Hepatocyte (in vitro differentiated cells): ENCODE measurements around the gene KDM4C. TPM values are rescaled to one million over a fixed set of nuclear protein-coding genes. Genes with fewer than 3 reads are reported as not detected.

Experiments
- DNase-seq: peaks from one replicate; pipeline ENCODE4 v3.0.0-alpha.2; 2016; ENCODE audit warnings: low spot score
- H2AFZ ChIP-seq: fragments of 200-600 bp; sonication (generic); 2 replicates; pipeline ENCODE4 v1.6.0; 2016; ENCODE audit warnings: antibody characterized with exemption, mild to moderate bottlenecking
- H3K27ac ChIP-seq: fragments of 200-600 bp; sonication (generic); 2 replicates; pipeline ENCODE4 v1.5.1; 2016; ENCODE audit warnings: mild to moderate bottlenecking
- H3K27me3 ChIP-seq: fragments of 200-600 bp; sonication (generic); 2 replicates; pipeline ENCODE4 v1.6.1; 2016
- H3K36me3 ChIP-seq: fragments of 200-600 bp; sonication (generic); replicated peaks from 2 replicates; pipeline ENCODE4 v1.5.1; 2016; ENCODE audit warnings: low read depth; ENCODE audit not compliant: insufficient read depth
- H3K4me1 ChIP-seq: fragments of 200-600 bp; sonication (generic); 2 replicates; pipeline ENCODE4 v1.5.1; 2016; ENCODE audit warnings: mild to moderate bottlenecking, moderate library complexity; ENCODE audit not compliant: insufficient read depth
- H3K4me2 ChIP-seq: fragments of 200-600 bp; sonication (generic); 2 replicates; pipeline ENCODE4 v1.6.0; 2016
- H3K4me3 ChIP-seq: fragments of 200-600 bp; sonication (generic); 2 replicates; pipeline ENCODE4 v1.5.1; 2016; ENCODE audit warnings: mild to moderate bottlenecking
- H3K79me2 ChIP-seq: fragments of 200-600 bp; sonication (generic); 2 replicates; pipeline ENCODE4 v1.6.0; 2017; ENCODE audit warnings: mild to moderate bottlenecking
- H3K9me2 ChIP-seq: fragments of 200-600 bp; sonication (generic); replicated peaks from 2 replicates; pipeline ENCODE4 v1.6.0; 2017; ENCODE audit warnings: mild to moderate bottlenecking; ENCODE audit not compliant: insufficient read depth
- H3K9me3 ChIP-seq: fragments of 200-600 bp; sonication (generic); 2 replicates; pipeline ENCODE4 v1.5.1; 2016; ENCODE audit warnings: low read depth, mild to moderate bottlenecking
- H4K20me1 ChIP-seq: fragments of 200-600 bp; sonication (generic); 2 replicates; pipeline ENCODE4 v1.6.0; 2016; ENCODE audit warnings: mild to moderate bottlenecking; ENCODE audit not compliant: insufficient read depth, poor library complexity, severe bottlenecking
- CTCF ChIP-seq: fragments of 200-600 bp; sonication (generic); IDR thresholded peaks from 2 replicates; pipeline ENCODE4 v1.5.1; 2016; ENCODE audit warnings: antibody characterized with exemption, mild to moderate bottlenecking; ENCODE audit not compliant: poor library complexity
- EZH2 ChIP-seq: fragments of 200-600 bp; sonication (generic); IDR thresholded peaks from 2 replicates; pipeline ENCODE4 v1.6.1; 2016; ENCODE audit warnings: antibody characterized with exemption, mild to moderate bottlenecking, borderline replicate concordance
- EZH2phosphoT487 ChIP-seq: fragments of 200-600 bp; sonication (generic); IDR thresholded peaks from one replicate; pipeline ENCODE4 v1.6.1; 2018; ENCODE audit warnings: antibody characterized with exemption, mild to moderate bottlenecking, low read depth, moderate library complexity; ENCODE audit not compliant: unreplicated experiment, severe bottlenecking
- WGBS: methylation state at CpG from one replicate; pipeline ENCODE4 v1.1.6; 2016; ENCODE audit warnings: low lambda C conversion rate; ENCODE audit errors: missing lambda C conversion rate; 5-methylcytosine and 5-hydroxymethylcytosine counted together
- polyA plus RNA-seq: library from polyadenylated mRNA; unstranded; fragments of >200 nt; fragmentation: Nextera tagmentation; extraction: Ambion mirVana; gene quantifications from 2 replicates; pipeline ENCODE4 v1.2.1, GENCODE V29; 2016
- total RNA-seq: library from RNA; depleted of rRNA; stranded (reverse); fragments of >200 nt; gene quantifications from 2 replicates; pipeline ENCODE4 v1.2.3, GENCODE V29; 2014

KDM4C gene
- total and polyA plus RNA-seq, 2 experiments from 2014 or later: 16.1 to 28.7 TPM

DNA sequence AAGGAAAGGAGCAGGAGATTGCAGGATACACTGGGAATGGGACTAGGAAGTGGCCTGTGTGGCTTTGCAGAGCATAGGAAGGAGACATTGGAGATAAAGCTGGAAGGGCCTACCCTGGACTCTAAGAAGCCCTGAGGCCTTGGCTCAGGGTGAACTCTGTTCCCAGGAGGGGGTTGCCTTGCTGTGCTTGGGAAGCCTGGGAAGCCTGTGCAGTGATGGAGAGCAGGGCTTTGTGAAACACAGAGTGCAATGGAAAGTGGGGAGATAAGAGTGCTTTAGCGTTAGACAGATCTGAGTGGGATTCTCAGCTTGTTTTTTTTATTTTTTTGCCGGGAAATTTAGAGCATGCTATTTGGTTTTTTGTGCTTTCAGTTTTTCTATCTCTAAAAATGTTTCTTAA lies 437.8 kb downstream of the KDM4C start:
- H3K79me2 ChIP-seq: no peaks in the 10 kb centered on the region
- no peaks in the 10 kb centered on the region for H4K20me1 ChIP-seq
- H3K27me3 ChIP-seq: no peaks in the 10 kb centered on the region
- H3K36me3 ChIP-seq: no peaks in the 10 kb centered on the region
- no peak overlapping the region for H2AFZ ChIP-seq
- no peak overlapping the region for H3K4me3 ChIP-seq
- H3K4me1 ChIP-seq: no peaks in the 10 kb centered on the region
- no peak for DNase-seq
- no peak for TF ChIP-seq EZH2phosphoT487
- TF ChIP-seq EZH2: no peak
- no peak for TF ChIP-seq CTCF
- no peaks in the 10 kb centered on the region for H3K9me2 ChIP-seq
- no peak overlapping the region for H3K4me2 ChIP-seq
- H3K9me3 ChIP-seq: no peaks in the 10 kb centered on the region
- WGBS: 38% methylated on average over 2 of the region's 2 CpGs
- no peak overlapping the region for H3K27ac ChIP-seq

DNA sequence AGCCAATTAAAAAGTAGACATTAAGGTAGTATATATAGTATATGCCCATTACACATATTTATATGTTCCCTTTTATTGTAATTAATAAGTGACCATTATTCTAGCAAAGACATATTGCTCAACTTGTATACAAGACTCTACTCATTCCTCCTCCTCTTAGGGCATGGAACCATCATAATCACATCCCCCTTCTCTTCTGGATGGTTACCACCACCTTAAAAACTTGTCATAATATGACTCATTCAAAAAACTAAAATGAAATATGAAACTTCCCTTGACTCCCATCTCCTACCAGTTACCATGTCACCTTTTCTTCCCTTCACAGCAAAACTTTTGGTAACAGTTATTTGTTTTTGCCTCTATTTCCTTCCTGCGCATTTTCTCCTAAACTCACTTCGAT lies 438.7 kb downstream of the KDM4C start:
- TF ChIP-seq EZH2phosphoT487: no peak
- TF ChIP-seq EZH2: no peak
- no peak for TF ChIP-seq CTCF
- H3K4me1 ChIP-seq: no peaks in the 10 kb centered on the region
- H3K4me3 ChIP-seq: no peak overlapping the region
- no peaks in the 10 kb centered on the region for H3K36me3 ChIP-seq
- no peaks in the 10 kb centered on the region for H3K9me3 ChIP-seq
- H2AFZ ChIP-seq: no peak overlapping the region
- DNase-seq: no peak
- no peak overlapping the region for H3K27ac ChIP-seq
- H3K4me2 ChIP-seq: no peak overlapping the region
- 98% methylated on average over 2 of the region's 2 CpGs for WGBS
- no peaks in the 10 kb centered on the region for H3K9me2 ChIP-seq
- H3K27me3 ChIP-seq: no peaks in the 10 kb centered on the region
- H3K79me2 ChIP-seq: no peaks in the 10 kb centered on the region
- no peaks in the 10 kb centered on the region for H4K20me1 ChIP-seq

DNA sequence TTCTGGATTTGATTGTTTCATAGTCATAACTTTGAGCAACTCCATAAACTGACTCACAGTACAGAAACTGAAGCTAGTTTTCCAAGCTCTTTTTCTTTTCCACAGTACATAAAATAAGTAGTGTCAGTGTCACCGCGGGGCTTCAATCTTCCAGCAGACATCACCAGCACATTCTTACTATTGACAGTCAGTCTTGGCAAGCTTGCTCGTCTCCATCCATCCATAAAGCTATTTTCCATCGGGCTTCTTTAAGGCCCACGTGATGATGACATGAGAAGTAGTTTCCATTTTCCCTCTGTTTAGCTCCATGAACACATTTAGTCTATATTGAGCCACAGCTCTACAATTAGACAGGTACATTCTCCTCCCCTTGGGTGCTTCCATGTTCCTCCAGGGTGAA lies 443.4 kb downstream of the KDM4C start:
- no peaks in the 10 kb centered on the region for H3K9me3 ChIP-seq
- H3K4me2 ChIP-seq: no peak overlapping the region
- TF ChIP-seq CTCF: no peak
- TF ChIP-seq EZH2phosphoT487: no peak
- no peak for TF ChIP-seq EZH2
- no peaks in the 10 kb centered on the region for H4K20me1 ChIP-seq
- H2AFZ ChIP-seq: no peak overlapping the region
- no peak overlapping the region for H3K4me3 ChIP-seq
- WGBS: 88% methylated on average over 5 of the region's 5 CpGs
- no peaks in the 10 kb centered on the region for H3K36me3 ChIP-seq
- DNase-seq: no peak
- no peaks in the 10 kb centered on the region for H3K27me3 ChIP-seq
- no peaks in the 10 kb centered on the region for H3K9me2 ChIP-seq
- H3K4me1 ChIP-seq: no peaks in the 10 kb centered on the region
- no peaks in the 10 kb centered on the region for H3K79me2 ChIP-seq
- no peak overlapping the region for H3K27ac ChIP-seq

GRCh38 chr9:7205806-7206205 lies 448.0 kb downstream of the KDM4C start:
- Histone ChIP-seq H4K20me1 (no peaks in the 10 kb centered on the region), H3K4me2 (no peak overlapping the region), H3K9me3 (no peaks in the 10 kb centered on the region), H3K36me3 (no peaks in the 10 kb centered on the region), H3K27me3 (no peaks in the 10 kb centered on the region), H3K4me3 (no peak overlapping the region), H3K4me1 (no peaks in the 10 kb centered on the region), H3K9me2 (no peaks in the 10 kb centered on the region), H3K79me2 (no peaks in the 10 kb centered on the region), H2AFZ (no peak overlapping the region), H3K27ac (no peak overlapping the region)
- TF ChIP-seq EZH2phosphoT487 (no peak), CTCF (no peak)
- no peak for DNase-seq
- 84% methylated on average over 4 of the region's 4 CpGs for WGBS
